SK-N-SH (cell line): ENCODE measurements around the gene LCN10.

Experiments used
- CTCF ChIP-seq: fragments of 200-600 bp; sonication (generic); IDR thresholded peaks from 2 replicates; pipeline ENCODE4 v1.6.1; 2017; ENCODE audit warnings: antibody characterized with exemption, mild to moderate bottlenecking, moderate library complexity
- EP300 ChIP-seq, 2 experiments: IDR thresholded peaks; 2 replicates each; pipeline versions ENCODE4 v1.4.0 to v1.6.1; 2012; ENCODE audit warnings: borderline replicate concordance in 1 of 2, low read depth in 1 of 2, low read length in 1 of 2
- EZH2phosphoT487 ChIP-seq: fragments of 200-600 bp; sonication (generic); IDR thresholded peaks from 2 replicates; pipeline ENCODE4 v1.6.1; 2017; ENCODE audit warnings: low read depth, mixed run types, mild to moderate bottlenecking, antibody characterized with exemption, moderate library complexity, borderline replicate concordance
- GABPA ChIP-seq: IDR thresholded peaks from 2 replicates; pipeline ENCODE4 v1.4.0; 2012; ENCODE audit warnings: low read depth, mild to moderate bottlenecking
- MAX ChIP-seq: IDR thresholded peaks from 2 replicates; pipeline ENCODE4 v1.4.0; 2012; ENCODE audit warnings: low read depth
- NFIC ChIP-seq: IDR thresholded peaks from 2 replicates; pipeline ENCODE4 v1.4.0; 2012; ENCODE audit warnings: borderline replicate concordance
- PBX3 ChIP-seq: IDR thresholded peaks from 2 replicates; pipeline ENCODE4; 2012
- RAD21 ChIP-seq: IDR thresholded peaks from 2 replicates; pipeline ENCODE4 v1.6.1; 2012; ENCODE audit warnings: mild to moderate bottlenecking, low read length
- REST ChIP-seq: IDR thresholded peaks from 2 replicates; pipeline ENCODE4 v1.6.1; 2012; ENCODE audit warnings: mild to moderate bottlenecking, low read depth, low read length, moderate library complexity
- RFX5 ChIP-seq: IDR thresholded peaks from 2 replicates; pipeline ENCODE4 v1.6.1; 2012; ENCODE audit warnings: mild to moderate bottlenecking, improper control_type of control experiment, low read length
- SMC3 ChIP-seq: IDR thresholded peaks from 2 replicates; pipeline ENCODE4 v1.6.1; 2012; ENCODE audit warnings: low read depth, low read length, improper control_type of control experiment
- YY1 ChIP-seq: IDR thresholded peaks from 2 replicates; pipeline ENCODE4 v1.4.0; 2012; ENCODE audit warnings: low read depth, mild to moderate bottlenecking

GRCh38 chr9:136723989-136724388, 18.8 kb downstream of the LCN10 start:
- no peak for TF ChIP-seq YY1
- no peak for TF ChIP-seq RAD21
- TF ChIP-seq CTCF, result no peak
- TF ChIP-seq NFIC, result no peak
- TF ChIP-seq PBX3, result no peak
- no peak for TF ChIP-seq EP300 (IDR thresholded peaks at IDR 0.05; ENCODE audit: borderline replicate concordance in 1 of 2, low read depth in 1 of 2, low read length in 1 of 2)
- no peak for TF ChIP-seq EZH2phosphoT487
- no peak for TF ChIP-seq MAX
- TF ChIP-seq SMC3, result no peak
- no peak for TF ChIP-seq GABPA
- TF ChIP-seq REST, result no peak
- no peak for TF ChIP-seq RFX5
